ENCODE results near the gene U2AF1. TPM values are rescaled to one million over a fixed set of nuclear protein-coding genes. Genes with fewer than 3 reads are reported as not detected.
"Not testable (repeated sequence)": the region's sequence is repeated elsewhere in the genome, so short reads cannot be mapped to it uniquely, and the experiment has no call there.

The U2AF1 gene
- total RNA-seq, 1 experiment from 2014 or later, result 51.9 TPM

DNA sequence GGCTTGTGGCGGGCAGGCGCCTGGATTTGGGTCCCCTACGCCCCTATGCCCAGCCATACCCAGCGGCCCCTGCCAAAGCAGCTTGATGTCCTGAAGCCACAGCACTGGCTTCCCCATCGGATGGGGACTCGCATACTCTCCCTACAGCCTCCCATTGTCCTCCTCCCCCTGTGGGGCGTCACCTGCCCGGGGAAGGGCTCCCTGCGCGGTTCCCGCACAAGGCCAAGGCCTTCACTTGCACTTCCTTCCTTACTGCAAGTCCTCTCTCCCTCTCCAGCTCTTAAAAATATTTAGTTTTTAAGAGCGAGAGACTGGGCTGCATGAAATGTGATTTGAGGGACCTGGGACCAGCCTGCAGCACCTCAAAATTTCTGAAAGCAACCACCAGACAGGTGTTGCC, 40.7 kb downstream of the U2AF1 start:
- not testable (repeated sequence) for H3K4me1 Mint-ChIP-seq; H2AFZ ChIP-seq (ENCODE audit: low read length); H4K20me1 ChIP-seq (ENCODE audit: control insufficient read depth, insufficient read depth, insufficient read length); H3K27me3 ChIP-seq (ENCODE audit: insufficient read depth, low read length); H4K8ac ChIP-seq (replicated peaks; ENCODE audit: insufficient read length, low read depth, low read length); H3K4me2 ChIP-seq (ENCODE audit: insufficient read depth, insufficient read length, low read length); H2BK20ac ChIP-seq (ENCODE audit: low read depth, low read length, poor library complexity, severe bottlenecking); H3K36me3 Mint-ChIP-seq (ENCODE audit: insufficient read depth in 1 of 3, low read depth in 3 of 3); H2BK5ac ChIP-seq (ENCODE audit: insufficient read length, low read length); H3K4me3 Mint-ChIP-seq; H3K9me3 ChIP-seq (ENCODE audit: control insufficient read depth, low read depth, low read length); H4K5ac ChIP-seq (ENCODE audit: insufficient read length, low read depth, low read length); H3K9me3 Mint-ChIP-seq; H2BK120ac ChIP-seq (ENCODE audit: low read depth, low read length, poor library complexity, severe bottlenecking); H3K27ac Mint-ChIP-seq; H2BK15ac ChIP-seq (ENCODE audit: low read depth, low read length); H3K56ac ChIP-seq (ENCODE audit: insufficient read length, low read depth, low read length); H3K27ac ChIP-seq (ENCODE audit: insufficient read length, low read depth, low read length); H3K18ac ChIP-seq (ENCODE audit: insufficient read length, low read depth, low read length); H3K79me1 ChIP-seq (ENCODE audit: insufficient read depth, low read depth, low read length, poor library complexity, severe bottlenecking); H3K23me2 ChIP-seq (ENCODE audit: insufficient read length, low read depth, low read length, poor library complexity, severe bottlenecking); H2BK12ac ChIP-seq (ENCODE audit: insufficient read length, low read depth, low read length); H3K23ac ChIP-seq (ENCODE audit: insufficient read length, low read depth, low read length); H3K9ac ChIP-seq (ENCODE audit: extremely low read depth, insufficient read length, low read length); H3K4me1 ChIP-seq (ENCODE audit: insufficient read depth, low read length); DNase-seq; H3K14ac ChIP-seq (ENCODE audit: insufficient read depth, low read length); H3K79me2 ChIP-seq (ENCODE audit: insufficient read depth, low read length); H3T11ph ChIP-seq (ENCODE audit: low read length); H4K91ac ChIP-seq (ENCODE audit: insufficient read length, low read depth, low read length); H2AK5ac ChIP-seq (ENCODE audit: insufficient read length, low read length); H3K27me3 Mint-ChIP-seq (ENCODE audit: low read depth); H3K4ac ChIP-seq (ENCODE audit: low read depth, low read length)
- no CpG with 5 or more reads among the region's 12 CpGs for WGBS (ENCODE audit: extremely low coverage, insufficient read length, low lambda C conversion rate)

DNA sequence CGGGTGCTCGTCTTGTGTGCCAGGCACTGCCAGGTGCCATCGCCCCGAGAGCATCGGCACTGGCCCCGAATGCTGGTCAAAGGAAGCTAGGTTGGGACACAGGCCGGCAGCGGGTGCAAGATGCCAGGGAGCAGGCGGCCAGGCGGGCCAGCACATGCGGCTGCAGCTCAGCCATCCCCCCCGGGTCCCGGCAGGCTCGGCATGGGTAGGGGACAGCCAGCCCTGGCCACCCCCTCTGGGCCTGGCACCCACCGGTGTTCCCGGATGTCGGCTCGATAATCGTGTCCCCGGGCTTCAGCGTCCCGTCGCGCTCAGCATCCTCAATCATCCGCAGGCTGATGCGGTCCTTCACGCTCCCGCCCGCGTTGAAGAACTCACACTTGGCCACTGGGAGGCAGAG, 41.4 kb downstream of the U2AF1 start:
- H3K18ac ChIP-seq (ENCODE audit: insufficient read length, low read depth, low read length); H2AFZ ChIP-seq (ENCODE audit: low read length); H3K23ac ChIP-seq (ENCODE audit: insufficient read length, low read depth, low read length); H4K8ac ChIP-seq (replicated peaks; ENCODE audit: insufficient read length, low read depth, low read length); H3K27ac ChIP-seq (ENCODE audit: insufficient read length, low read depth, low read length); H3K4me1 ChIP-seq (ENCODE audit: insufficient read depth, low read length); H3K27ac Mint-ChIP-seq; H3K27me3 ChIP-seq (ENCODE audit: insufficient read depth, low read length); H3K79me1 ChIP-seq (ENCODE audit: insufficient read depth, low read depth, low read length, poor library complexity, severe bottlenecking); H3K9me3 ChIP-seq (ENCODE audit: control insufficient read depth, low read depth, low read length); H3K9ac ChIP-seq (ENCODE audit: extremely low read depth, insufficient read length, low read length); H4K5ac ChIP-seq (ENCODE audit: insufficient read length, low read depth, low read length); H3K27me3 Mint-ChIP-seq (ENCODE audit: low read depth); H2BK20ac ChIP-seq (ENCODE audit: low read depth, low read length, poor library complexity, severe bottlenecking); H2BK5ac ChIP-seq (ENCODE audit: insufficient read length, low read length); H3K56ac ChIP-seq (ENCODE audit: insufficient read length, low read depth, low read length); H3K4me3 Mint-ChIP-seq; H3K4me1 Mint-ChIP-seq; H3K4me2 ChIP-seq (ENCODE audit: insufficient read depth, insufficient read length, low read length); H3T11ph ChIP-seq (ENCODE audit: low read length); H4K91ac ChIP-seq (ENCODE audit: insufficient read length, low read depth, low read length); H3K14ac ChIP-seq (ENCODE audit: insufficient read depth, low read length); H2AK5ac ChIP-seq (ENCODE audit: insufficient read length, low read length); H2BK15ac ChIP-seq (ENCODE audit: low read depth, low read length); H3K23me2 ChIP-seq (ENCODE audit: insufficient read length, low read depth, low read length, poor library complexity, severe bottlenecking); H4K20me1 ChIP-seq (ENCODE audit: control insufficient read depth, insufficient read depth, insufficient read length); H3K36me3 Mint-ChIP-seq (ENCODE audit: insufficient read depth in 1 of 3, low read depth in 3 of 3); H2BK120ac ChIP-seq (ENCODE audit: low read depth, low read length, poor library complexity, severe bottlenecking); H2BK12ac ChIP-seq (ENCODE audit: insufficient read length, low read depth, low read length); H3K79me2 ChIP-seq (ENCODE audit: insufficient read depth, low read length); H3K9me3 Mint-ChIP-seq; H3K4ac ChIP-seq (ENCODE audit: low read depth, low read length); DNase-seq: not testable (repeated sequence)
- WGBS (ENCODE audit: extremely low coverage, insufficient read length, low lambda C conversion rate), result no CpG with 5 or more reads among the region's 30 CpGs
